Stimulated activated effector memory CD8-positive, alpha-beta T cell treated with anti-CD3 and anti-CD28 coated beads, Interleukin-12 subunit alpha, Interleukin-12 subunit beta, amount 100 ng/mL, for 72 hours (primary cell): ENCODE results near the gene CX3CL1.
"Not testable (repeated sequence)": the region's sequence is repeated elsewhere in the genome, so short reads cannot be mapped to it uniquely, and the experiment has no call there.

Source experiments
- ATAC-seq: fragments of 150-1000 bp; cut with Tn5 transposase; 2 replicates; pipeline ENCODE4 v1.10.0; 2021
- DNase-seq, 2 donors: peaks; one replicate each; pipeline ENCODE4 v3.0.0; 2021 to 2022; ENCODE audit warnings: low spot score in 2 of 2
- H3K27ac Mint-ChIP-seq: one replicate; pipeline ENCODE4 v1.8.0; 2022; ENCODE audit warnings: mild to moderate bottlenecking, mixed read lengths
- H3K36me3 Mint-ChIP-seq: one replicate; pipeline ENCODE4 v1.8.0; 2022; ENCODE audit warnings: mild to moderate bottlenecking, mixed read lengths
- H3K4me1 Mint-ChIP-seq: one replicate; pipeline ENCODE4 v1.8.0; 2022; ENCODE audit warnings: mixed read lengths
- H3K4me3 Mint-ChIP-seq: one replicate; pipeline ENCODE4 v1.8.0; 2022; ENCODE audit warnings: mild to moderate bottlenecking, mixed read lengths
- H3K9me3 Mint-ChIP-seq: one replicate; pipeline ENCODE4 v1.8.0; 2022; ENCODE audit warnings: mixed read lengths

The CX3CL1 gene

DNA sequence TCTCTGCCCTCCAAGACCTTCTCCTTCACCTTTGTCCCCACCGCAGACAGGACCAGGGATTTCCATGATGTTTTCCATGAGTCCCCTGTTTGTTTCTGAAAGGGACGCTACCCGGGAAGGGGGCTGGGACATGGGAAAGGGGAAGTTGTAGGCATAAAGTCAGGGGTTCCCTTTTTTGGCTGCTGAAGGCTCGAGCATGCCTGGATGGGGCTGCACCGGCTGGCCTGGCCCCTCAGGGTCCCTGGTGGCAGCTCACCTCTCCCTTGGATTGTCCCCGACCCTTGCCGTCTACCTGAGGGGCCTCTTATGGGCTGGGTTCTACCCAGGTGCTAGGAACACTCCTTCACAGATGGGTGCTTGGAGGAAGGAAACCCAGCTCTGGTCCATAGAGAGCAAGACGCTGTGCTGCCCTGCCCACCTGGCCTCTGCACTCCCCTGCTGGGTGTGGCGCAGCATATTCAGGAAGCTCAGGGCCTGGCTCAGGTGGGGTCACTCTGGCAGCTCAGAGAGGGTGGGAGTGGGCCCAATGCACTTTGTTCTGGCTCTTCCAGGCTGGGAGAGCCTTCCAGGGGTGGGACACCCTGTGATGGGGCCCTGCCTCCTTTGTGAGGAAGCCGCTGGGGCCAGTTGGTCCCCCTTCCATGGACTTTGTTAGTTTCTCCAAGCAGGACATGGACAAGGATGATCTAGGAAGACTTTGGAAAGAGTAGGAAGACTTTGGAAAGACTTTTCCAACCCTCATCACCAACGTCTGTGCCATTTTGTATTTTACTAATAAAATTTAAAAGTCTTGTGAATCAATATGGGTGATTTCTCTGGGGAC is 12.2 kb downstream of the CX3CL1 start:
- no peak overlapping the region for H3K4me3 Mint-ChIP-seq
- peaks cover 27% of the 10 kb centered on the region for H3K4me1 Mint-ChIP-seq
- DNase-seq (no peak), ATAC-seq (no peak)
- H3K27ac Mint-ChIP-seq: no peak overlapping the region
- no peaks in the 10 kb centered on the region for H3K36me3 Mint-ChIP-seq
- no peaks in the 10 kb centered on the region for H3K9me3 Mint-ChIP-seq

GRCh38 chr16:57385083-57385482 is 12.8 kb downstream of the CX3CL1 start:
- no peak for DNase-seq
- H3K4me3 Mint-ChIP-seq: no peak overlapping the region
- H3K4me1 Mint-ChIP-seq: peaks cover 27% of the 10 kb centered on the region
- H3K27ac Mint-ChIP-seq: no peak overlapping the region
- ATAC-seq: no peak
- H3K36me3 Mint-ChIP-seq: no peaks in the 10 kb centered on the region
- no peaks in the 10 kb centered on the region for H3K9me3 Mint-ChIP-seq

- ATAC-seq (no peak), DNase-seq (no peak)
- H3K36me3 Mint-ChIP-seq: no peaks in the 10 kb centered on the region
- H3K9me3 Mint-ChIP-seq: no peaks in the 10 kb centered on the region
- no peak overlapping the region for H3K27ac Mint-ChIP-seq
- no peak overlapping the region for H3K4me3 Mint-ChIP-seq
- peaks cover 20% of the 10 kb centered on the region for H3K4me1 Mint-ChIP-seq
These were observed 14.2 kb downstream of the CX3CL1 start for GRCh38 chr16:57386381-57386951.

- H3K4me1 Mint-ChIP-seq: peaks cover 18% of the 10 kb centered on the region
- no peaks in the 10 kb centered on the region for H3K36me3 Mint-ChIP-seq
- no peaks in the 10 kb centered on the region for H3K9me3 Mint-ChIP-seq
- no peak for DNase-seq
- peak overlapping the region; percentile 64 for H3K27ac Mint-ChIP-seq
- peak overlapping the region; percentile 24 for H3K4me3 Mint-ChIP-seq
- peak; percentile 63 for ATAC-seq
These were observed 15.5 kb downstream of the CX3CL1 start for GRCh38 chr16:57387598-57388354.

GRCh38 chr16:57388359-57389086 is 16.2 kb downstream of the CX3CL1 start:
- peaks cover 18% of the 10 kb centered on the region for H3K4me1 Mint-ChIP-seq

GRCh38 chr16:57389087-57389468 is 16.8 kb downstream of the CX3CL1 start:
- Mint-ChIP-seq H3K36me3 (no peaks in the 10 kb centered on the region), H3K27ac (no peak overlapping the region), H3K4me1 (peaks cover 18% of the 10 kb centered on the region), H3K9me3 (no peaks in the 10 kb centered on the region), H3K4me3 (no peak overlapping the region)
- ATAC-seq: no peak
- DNase-seq: no peak

More at GRCh38 chr16:57388359-57389086, 16.2 kb downstream of the CX3CL1 start:
- H3K9me3 Mint-ChIP-seq: no peaks in the 10 kb centered on the region
- H3K36me3 Mint-ChIP-seq: no peaks in the 10 kb centered on the region
- H3K4me3 Mint-ChIP-seq: peak overlapping the region; percentile 24
- DNase-seq (no peak), ATAC-seq (peak; percentile 70)
- peak overlapping the region; percentile 64 for H3K27ac Mint-ChIP-seq

DNA sequence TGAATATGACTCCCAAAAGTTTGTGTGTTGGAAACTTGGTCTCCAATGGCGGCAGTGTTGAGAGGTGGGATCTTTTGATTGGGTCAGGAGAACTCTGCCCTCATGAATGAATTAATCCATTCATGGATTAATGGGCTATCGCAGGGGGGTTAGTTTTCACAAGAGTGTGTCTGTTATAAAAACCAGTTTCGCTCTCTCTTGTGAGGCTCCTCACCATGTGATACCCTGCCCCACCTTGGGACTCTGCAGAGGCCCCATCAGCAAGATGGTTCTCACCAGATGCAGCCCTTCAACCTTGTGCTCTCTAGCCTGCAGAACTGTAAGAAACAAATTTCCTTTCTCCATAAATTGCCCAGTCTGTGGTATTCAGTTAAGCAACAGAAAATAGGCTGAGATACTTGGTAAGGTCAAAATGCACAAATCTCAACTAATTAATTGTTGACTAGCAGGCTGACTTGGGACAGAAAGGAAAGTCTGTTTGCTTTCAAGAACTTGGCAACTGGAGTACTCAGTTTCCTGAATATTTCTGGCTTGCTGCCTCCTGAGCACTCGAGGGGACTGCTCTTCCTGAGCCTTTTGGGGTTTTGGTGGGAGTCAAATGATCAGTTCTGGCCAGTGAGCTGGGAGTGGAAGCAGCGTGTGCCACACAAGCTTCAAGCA is 18.5 kb downstream of the CX3CL1 start:
- no peak for ATAC-seq
- DNase-seq: no peak
- Mint-ChIP-seq H3K4me1 (peaks cover 18% of the 10 kb centered on the region), H3K36me3 (no peaks in the 10 kb centered on the region), H3K27ac (no peak overlapping the region), H3K4me3 (no peak overlapping the region), H3K9me3 (no peaks in the 10 kb centered on the region)

- no peak overlapping the region for H3K4me3 Mint-ChIP-seq
- H3K4me1 Mint-ChIP-seq: peaks cover 18% of the 10 kb centered on the region
- no peak overlapping the region for H3K27ac Mint-ChIP-seq
- H3K9me3 Mint-ChIP-seq: no peaks in the 10 kb centered on the region
- ATAC-seq (no peak), DNase-seq (no peak)
- no peaks in the 10 kb centered on the region for H3K36me3 Mint-ChIP-seq
These were observed 19.0 kb downstream of the CX3CL1 start for GRCh38 chr16:57391300-57391699.

DNA sequence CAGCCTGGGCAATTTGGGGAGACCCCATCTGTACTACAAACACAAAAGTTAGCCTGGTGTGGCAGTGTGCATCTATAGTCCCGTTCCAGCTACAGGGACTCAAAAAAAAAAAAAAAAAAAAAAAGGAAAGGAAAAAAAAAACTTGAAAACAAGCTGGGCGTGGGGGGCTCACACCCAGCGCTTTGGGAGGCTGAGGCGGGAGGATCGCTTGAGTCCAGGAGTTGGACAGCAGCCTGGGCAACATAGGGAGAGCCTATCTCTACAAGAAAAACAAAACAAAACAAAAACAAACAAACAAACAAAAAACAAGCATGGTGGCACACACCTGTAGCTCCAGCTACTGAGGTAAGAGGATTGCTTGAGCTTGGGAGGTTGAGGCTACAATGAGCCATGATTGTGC is 19.4 kb downstream of the CX3CL1 start:
- ATAC-seq (no peak), DNase-seq (no peak)
- Mint-ChIP-seq H3K9me3 (no peaks in the 10 kb centered on the region), H3K36me3 (no peaks in the 10 kb centered on the region), H3K4me3 (no peak overlapping the region), H3K4me1 (peaks cover 18% of the 10 kb centered on the region), H3K27ac (no peak overlapping the region)

DNA sequence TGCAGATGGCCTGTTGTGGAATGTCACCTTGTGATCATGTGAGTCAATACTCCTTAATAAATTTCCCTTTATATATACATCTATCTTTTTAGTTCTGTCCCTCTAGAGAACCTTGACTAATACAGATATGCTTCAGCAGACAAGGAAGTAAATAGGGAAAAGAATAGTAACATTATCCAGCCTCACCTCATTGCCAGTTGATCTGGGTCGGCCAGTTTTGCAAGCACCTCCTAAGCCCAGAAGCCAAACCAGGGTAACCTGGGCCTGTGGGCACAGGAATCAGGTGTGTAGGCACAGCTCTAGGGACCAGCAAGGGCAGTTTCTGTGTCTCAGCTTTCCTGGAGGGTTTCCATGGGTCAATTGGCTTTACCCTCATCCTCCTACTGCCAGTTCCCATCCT is 20.4 kb downstream of the CX3CL1 start:
- no peaks in the 10 kb centered on the region for H3K9me3 Mint-ChIP-seq
- ATAC-seq: no peak
- H3K4me3 Mint-ChIP-seq: no peak overlapping the region
- H3K36me3 Mint-ChIP-seq: no peaks in the 10 kb centered on the region
- peaks cover 14% of the 10 kb centered on the region for H3K4me1 Mint-ChIP-seq
- no peak overlapping the region for H3K27ac Mint-ChIP-seq
- no peak for DNase-seq

DNA sequence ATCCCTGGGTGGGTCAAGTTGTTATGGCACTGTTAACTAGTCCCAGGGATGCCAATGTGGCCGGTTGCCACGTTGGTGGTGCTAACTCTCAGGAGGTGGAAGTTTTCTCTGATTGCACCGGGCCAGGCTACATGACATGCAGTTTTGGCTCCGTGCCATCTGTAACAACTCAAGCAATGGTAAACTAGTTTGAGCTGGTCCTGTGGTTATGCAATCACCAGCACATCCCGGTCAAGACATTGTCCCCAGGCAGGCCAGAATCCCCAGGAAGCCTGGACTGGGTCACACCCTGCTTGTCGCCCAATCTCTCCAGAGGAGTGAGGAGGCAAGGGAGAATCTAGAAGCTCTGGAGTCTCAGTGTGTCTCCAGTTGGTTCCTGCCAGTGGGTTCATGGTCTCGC is 22.2 kb downstream of the CX3CL1 start:
- ATAC-seq: no peak
- Mint-ChIP-seq H3K36me3 (no peaks in the 10 kb centered on the region), H3K27ac (no peak overlapping the region), H3K4me3 (no peak overlapping the region), H3K9me3 (no peaks in the 10 kb centered on the region), H3K4me1 (no peaks in the 10 kb centered on the region)
- no peak for DNase-seq

GRCh38 chr16:57395026-57395425 is 22.7 kb downstream of the CX3CL1 start:
- no peak overlapping the region for H3K4me3 Mint-ChIP-seq
- H3K4me1 Mint-ChIP-seq: no peaks in the 10 kb centered on the region
- no peak for DNase-seq
- H3K9me3 Mint-ChIP-seq: no peaks in the 10 kb centered on the region
- no peak overlapping the region for H3K27ac Mint-ChIP-seq
- no peak for ATAC-seq
- H3K36me3 Mint-ChIP-seq: no peaks in the 10 kb centered on the region

DNA sequence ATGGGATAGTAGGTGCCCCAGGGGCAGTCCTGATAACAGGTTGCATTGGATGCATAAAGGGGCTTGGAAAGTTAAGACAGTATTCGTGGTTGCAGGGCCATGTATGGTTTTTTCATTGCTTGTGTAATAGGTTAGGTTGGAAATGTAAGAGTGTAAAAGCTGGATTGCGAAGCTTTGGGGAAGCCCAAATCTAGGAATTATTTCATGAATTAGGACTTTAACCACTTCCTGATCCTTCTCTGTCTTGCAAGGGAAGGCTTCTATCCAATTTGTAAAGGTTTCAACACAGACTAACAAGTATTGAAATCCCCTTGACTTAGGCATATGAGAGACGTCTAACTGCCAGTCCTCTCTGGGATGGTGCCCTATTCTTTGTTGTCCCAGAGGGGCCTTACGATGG is 24.5 kb downstream of the CX3CL1 start:
- H3K36me3 Mint-ChIP-seq: no peaks in the 10 kb centered on the region
- no peak for ATAC-seq
- DNase-seq: no peak
- H3K4me3 Mint-ChIP-seq: no peak overlapping the region
- H3K4me1 Mint-ChIP-seq: no peaks in the 10 kb centered on the region
- no peak overlapping the region for H3K27ac Mint-ChIP-seq
- H3K9me3 Mint-ChIP-seq: no peaks in the 10 kb centered on the region

DNA sequence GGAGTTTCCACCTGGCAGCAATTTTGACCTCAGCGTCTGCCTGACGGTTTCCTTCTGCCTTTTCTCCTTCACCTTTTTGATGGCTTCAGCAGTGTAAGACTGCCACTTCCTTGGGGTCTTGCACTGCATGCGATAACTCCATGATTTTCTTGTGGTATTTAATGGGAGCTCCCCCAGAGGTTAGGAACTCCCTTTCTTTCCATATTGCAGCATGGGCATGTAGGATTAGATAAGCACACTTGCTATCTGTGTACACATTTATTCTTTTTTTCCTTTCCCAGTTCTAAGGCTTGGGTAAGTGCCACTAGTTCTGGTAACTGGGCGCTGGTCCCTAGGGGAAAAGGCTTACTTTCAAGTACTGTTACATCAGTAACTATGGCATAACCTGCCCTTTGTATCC is 25.2 kb downstream of the CX3CL1 start:
- not testable (repeated sequence) for H3K9me3 Mint-ChIP-seq, H3K4me1 Mint-ChIP-seq, H3K4me3 Mint-ChIP-seq, ATAC-seq, H3K36me3 Mint-ChIP-seq, H3K27ac Mint-ChIP-seq, DNase-seq
